VCaP (cell line): Measurements from ENCODE around the gene HEYL.

Experiments
- H3K27ac ChIP-seq: fragments of 450-650 bp; 2 replicates; pipeline ENCODE4 v1.5.1; 2017
- TF ChIP-seq, protein P1 (sequence below): fragments of 450-650 bp; conservative IDR thresholded peaks from 2 replicates; pipeline ENCODE4 v1.5.1; 2017; ENCODE audit warnings: mild to moderate bottlenecking, moderate library complexity

Gene HEYL

DNA sequence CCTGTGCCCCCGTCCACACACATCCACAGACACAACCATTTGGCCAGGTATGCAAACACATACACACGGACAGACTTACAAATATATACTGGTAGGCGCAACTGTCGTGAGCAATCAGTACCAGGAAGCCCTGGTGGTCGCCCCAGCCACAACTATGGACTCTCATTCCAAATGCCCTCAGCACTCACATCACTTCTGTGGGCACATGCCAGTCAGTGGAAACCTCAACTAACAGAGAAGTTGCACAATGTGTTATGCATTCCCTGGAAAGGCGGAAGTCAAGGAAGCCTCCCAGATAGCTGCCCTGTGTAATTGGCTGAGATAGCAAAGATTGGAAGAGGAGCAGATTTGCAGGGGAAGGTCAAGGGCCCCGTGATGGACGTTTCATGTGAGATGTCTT lies 1.4 kb upstream of the HEYL start:
- no peak overlapping the region for H3K27ac ChIP-seq
- TF ChIP-seq, protein P1, sequence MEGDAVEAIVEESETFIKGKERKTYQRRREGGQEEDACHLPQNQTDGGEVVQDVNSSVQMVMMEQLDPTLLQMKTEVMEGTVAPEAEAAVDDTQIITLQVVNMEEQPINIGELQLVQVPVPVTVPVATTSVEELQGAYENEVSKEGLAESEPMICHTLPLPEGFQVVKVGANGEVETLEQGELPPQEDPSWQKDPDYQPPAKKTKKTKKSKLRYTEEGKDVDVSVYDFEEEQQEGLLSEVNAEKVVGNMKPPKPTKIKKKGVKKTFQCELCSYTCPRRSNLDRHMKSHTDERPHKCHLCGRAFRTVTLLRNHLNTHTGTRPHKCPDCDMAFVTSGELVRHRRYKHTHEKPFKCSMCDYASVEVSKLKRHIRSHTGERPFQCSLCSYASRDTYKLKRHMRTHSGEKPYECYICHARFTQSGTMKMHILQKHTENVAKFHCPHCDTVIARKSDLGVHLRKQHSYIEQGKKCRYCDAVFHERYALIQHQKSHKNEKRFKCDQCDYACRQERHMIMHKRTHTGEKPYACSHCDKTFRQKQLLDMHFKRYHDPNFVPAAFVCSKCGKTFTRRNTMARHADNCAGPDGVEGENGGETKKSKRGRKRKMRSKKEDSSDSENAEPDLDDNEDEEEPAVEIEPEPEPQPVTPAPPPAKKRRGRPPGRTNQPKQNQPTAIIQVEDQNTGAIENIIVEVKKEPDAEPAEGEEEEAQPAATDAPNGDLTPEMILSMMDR: no peak

DNA sequence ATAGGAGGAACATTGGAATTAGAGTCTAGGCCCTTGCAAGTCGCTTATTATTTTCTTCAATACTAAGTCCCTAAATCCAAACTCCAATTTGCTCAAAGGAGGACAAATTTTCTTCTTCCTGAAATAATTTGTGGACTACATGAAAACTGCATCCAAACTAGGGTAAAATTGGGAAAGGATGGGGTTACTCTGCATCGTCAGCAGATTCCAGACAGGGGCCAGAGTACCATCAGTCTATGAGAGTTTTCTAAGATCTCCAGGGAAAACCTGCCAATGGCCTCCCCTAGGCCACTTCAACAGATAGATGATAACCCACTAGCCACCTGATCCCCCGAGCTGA lies 508 bp downstream of the HEYL start:
- no peak overlapping the region for H3K27ac ChIP-seq
- TF ChIP-seq, protein P1: no peak

DNA sequence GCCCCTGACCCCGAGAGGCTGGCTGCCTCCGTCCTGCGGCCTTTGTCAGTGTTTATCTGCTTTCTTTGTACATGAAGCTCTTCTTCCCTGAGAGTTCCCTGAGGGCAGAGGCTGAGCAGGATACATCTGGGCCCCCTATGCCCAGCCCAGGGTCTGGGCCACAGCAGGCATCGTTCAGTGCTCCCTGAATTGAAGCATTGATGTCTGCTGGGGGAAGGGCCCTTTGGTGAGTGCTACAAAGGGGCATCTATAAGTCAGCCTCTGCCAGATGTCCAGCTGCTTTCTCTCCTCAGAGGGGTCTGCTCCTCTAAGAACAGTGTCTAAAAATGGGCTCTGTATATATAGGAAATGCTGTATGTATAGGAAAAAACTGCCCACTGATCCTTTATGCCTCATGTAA lies 2.1 kb downstream of the HEYL start:
- TF ChIP-seq, protein P1: no peak
- H3K27ac ChIP-seq: no peak overlapping the region

DNA sequence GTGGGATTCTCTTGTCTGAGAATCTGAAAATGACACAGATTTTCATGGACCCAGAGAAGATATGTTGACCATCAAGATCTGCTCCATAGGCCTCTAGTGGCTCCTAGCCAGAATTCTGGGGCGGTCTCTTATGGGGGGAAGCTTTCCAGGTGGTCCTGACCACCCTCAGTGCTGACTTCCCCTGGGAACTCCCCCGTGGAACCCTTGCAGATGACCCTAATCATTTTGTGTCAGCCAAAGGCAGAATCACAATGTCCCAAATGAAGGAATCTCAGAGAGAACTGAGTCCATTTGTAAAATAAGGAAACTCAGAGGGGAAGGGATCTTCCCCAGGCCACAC lies 3.6 kb downstream of the HEYL start:
- TF ChIP-seq, protein P1: no peak
- no peak overlapping the region for H3K27ac ChIP-seq

DNA sequence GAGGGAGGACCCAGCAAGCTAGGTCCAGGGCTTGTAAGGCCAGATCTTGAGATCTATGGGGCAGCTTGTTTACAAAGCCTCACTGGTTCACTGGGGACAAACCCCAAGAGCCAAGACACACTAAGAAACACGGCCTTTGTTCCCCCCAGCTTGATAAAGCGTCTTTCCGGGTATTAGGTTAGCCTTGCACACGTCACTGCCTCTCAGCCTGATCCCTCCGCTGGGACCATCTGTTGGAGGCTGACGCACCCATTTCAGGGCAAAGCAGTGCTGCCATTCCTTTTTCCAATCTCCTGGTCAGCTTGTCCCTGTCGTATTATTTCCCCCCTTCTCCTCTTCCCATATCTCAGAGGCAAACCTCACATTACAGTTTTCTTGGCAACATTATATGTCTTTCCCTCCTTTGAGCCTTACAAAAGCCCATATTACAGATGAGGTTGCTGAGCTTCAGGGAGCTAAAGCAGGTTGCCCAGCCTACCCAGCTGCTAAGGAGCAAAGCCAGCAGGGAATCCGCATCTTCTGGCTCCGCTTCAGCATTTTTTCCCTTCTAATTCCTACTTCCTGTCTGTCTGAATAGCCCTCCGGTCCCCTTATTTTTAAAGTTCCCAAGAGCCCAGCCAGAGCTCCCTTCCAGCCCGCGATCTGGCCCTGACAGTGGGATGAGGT lies 4.1 kb downstream of the HEYL start:
- TF ChIP-seq, protein P1: no peak
- no peak overlapping the region for H3K27ac ChIP-seq

DNA sequence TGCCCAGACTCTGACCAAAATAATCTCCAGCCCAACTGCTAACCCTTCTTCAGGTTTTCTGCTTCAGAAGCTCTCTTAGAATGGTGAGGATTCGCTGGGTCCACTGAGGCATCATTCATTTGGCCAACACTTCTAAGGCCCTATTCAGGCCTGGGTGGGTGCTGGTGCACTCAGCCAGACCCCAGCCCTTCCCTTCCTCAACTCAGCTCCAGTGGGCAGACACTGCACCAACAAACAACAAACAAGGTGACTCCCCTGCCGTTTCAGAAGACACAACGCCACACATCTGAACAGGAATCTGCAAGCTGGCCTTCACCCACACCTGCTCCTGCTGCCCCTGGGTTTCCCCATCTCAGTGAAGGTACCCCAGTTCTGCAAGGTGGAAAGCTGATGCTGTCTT lies 6.0 kb downstream of the HEYL start:
- no peak overlapping the region for H3K27ac ChIP-seq
- TF ChIP-seq, protein P1: no peak

DNA sequence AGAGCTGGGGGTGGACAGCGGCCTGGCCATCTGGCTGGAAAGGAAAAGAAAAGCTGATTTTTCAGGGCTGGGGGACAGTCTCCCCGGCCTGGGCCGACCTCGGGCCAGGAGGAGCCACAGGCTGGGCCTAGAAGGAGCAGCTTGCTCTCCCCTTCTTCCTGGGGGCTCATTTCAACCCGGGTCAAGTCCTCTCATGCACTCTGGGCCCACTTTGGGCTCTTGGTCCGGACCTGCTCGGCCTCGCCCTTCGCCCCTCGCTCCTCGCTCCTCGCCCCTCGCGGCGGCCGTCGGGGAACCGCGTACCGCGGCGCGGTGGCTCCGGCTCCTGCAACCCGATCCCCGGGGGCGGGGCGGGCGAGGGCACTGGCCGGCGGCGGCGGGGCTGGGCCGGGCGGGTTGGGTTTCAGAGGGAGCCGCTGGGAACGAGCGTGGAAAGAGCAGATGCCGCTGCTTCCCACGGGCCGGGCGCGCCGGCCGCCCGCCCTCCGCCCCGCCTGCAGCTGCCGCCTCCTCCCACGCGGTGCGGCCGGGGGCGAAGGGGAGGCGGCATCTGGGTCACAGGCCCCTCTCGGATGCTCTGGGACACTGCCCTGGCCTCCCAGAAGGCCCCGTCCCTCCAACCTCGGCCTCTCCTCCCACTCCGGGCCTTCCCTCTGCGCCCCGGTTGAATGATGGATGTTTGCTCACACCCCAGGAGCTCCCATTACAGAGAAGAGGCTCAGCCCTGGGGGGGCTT lies 6.6 kb downstream of the HEYL start:
- H3K27ac ChIP-seq: no peak overlapping the region
- TF ChIP-seq, protein P1: no peak
